ENCODE results near the gene GRAP2. TPM values are rescaled to one million over a fixed set of nuclear protein-coding genes. Genes with fewer than 3 reads are reported as not detected.

The GRAP2 gene
- total RNA-seq, 2 donors from 2014 or later = 1.2 to 2.1 TPM

DNA sequence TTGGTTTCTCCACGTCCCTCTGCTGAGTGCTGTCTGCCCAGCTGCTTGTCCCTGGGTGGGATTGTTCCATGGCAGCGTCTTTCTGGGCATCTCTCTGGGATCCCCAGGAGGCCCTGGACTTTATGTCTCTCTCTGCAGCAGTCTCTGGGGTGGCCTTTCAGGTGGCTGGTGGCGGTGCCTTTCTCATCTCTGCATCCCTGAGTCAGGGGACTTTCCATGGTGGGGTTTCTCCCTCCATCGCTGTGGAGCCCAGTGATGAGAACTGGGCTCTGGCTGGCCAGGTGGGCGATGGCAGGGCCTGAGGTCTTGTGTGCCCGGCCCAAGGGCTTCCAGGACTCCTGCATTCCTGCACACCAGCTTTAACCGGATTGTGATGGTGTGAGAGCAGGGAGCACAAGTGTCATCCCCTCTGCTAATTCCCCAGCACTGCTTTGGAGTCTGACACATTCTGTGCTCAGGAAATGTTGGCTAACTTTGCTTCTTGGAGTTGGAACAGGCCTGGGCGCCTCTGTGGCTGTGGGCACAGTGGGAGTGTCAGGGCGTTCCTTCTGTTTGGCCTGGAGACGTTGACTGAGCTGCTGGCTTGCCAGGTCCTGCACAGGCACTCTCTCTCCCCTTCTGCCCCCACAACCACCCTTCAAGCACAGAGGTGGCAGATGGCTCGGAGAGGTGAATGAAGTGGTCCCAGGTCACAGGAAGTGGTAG, 121.8 kb downstream of the GRAP2 start:
- peak; percentile 62 for ATAC-seq
- peak in 1 of 2 donors; percentile 34 for DNase-seq

More for the DNA sequence above, 121.8 kb downstream of the GRAP2 start:
- intact Hi-C loops (cut with DNase I, micrococcal nuclease) = loop anchor here in 1 of 2 donors (10.0 kb wide), 1 partner anchor 488 kb away; the partner anchor contains the start of gene RPS19BP1

Other genes with a start within 250 kb of the GRAP2 start
- not detected for gene ENTHD1, start 7.3 kb upstream of the GRAP2 start, total RNA-seq
- not detected for gene TMA7B, start 59.3 kb downstream of the GRAP2 start, total RNA-seq
- gene FAM83F, start 93.9 kb downstream of the GRAP2 start, total RNA-seq = 10 to 100 TPM; 35.3 to 44.3 TPM

Measured in left colon (tissue), 2 donors.